ENCODE measurements around the gene NXF2.
"Not testable (repeated sequence)": the region's sequence is repeated elsewhere in the genome, so short reads cannot be mapped to it uniquely, and the experiment has no call there.

NXF2 gene, protein sequence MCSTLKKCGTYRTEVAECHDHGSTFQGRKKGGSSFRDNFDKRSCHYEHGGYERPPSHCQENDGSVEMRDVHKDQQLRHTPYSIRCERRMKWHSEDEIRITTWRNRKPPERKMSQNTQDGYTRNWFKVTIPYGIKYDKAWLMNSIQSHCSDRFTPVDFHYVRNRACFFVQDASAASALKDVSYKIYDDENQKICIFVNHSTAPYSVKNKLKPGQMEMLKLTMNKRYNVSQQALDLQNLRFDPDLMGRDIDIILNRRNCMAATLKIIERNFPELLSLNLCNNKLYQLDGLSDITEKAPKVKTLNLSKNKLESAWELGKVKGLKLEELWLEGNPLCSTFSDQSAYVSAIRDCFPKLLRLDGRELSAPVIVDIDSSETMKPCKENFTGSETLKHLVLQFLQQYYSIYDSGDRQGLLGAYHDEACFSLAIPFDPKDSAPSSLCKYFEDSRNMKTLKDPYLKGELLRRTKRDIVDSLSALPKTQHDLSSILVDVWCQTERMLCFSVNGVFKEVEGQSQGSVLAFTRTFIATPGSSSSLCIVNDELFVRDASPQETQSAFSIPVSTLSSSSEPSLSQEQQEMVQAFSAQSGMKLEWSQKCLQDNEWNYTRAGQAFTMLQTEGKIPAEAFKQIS

DNA sequence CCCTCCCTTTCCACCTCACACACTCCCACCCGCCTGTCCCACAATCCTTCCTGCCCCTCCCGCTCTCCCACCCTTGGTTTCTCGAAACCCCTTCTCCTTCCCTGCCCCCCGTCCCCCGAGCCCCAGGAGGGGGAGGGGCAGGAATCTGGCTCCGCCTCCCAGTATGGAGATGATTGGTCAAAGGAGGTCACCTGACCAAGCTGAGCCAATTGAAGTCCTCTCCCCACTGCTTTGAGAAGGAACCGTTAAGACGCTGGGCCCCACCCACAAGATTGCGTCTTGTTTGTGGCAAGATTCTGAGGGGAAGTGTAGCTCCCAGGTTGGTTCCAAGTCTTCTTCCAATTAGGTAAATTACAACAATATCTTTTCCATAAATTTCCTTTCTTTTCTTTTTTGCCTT is at the start of gene NXF2:
TSS of gene NXF2 (plus strand) at position 275 of the 400 bp plus-strand sequence. CDS start 59,912 bp downstream, outside the sequence.
- DNase-seq: not testable (repeated sequence)

DNA sequence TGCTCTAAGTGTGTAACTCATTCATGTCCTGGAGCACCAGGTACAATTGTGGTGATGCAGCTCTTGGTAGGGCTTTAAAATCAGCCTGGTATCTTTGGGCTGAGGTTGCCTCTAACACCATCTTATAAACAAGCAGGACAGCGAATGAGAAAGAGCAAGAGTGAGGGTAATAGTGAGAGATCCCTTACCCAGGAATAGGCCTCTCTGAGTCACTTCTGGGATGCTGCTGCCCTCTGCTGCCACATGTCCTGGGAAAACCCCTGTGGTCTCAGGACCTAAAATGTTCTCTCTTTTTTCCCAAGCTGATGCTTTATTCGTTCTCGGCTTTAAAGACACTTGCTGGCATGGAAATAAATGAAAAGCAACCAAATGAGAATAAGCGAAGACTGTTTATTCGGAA is 39.0 kb upstream of the NXF2 start:
- DNase-seq: not testable (repeated sequence)

DNA sequence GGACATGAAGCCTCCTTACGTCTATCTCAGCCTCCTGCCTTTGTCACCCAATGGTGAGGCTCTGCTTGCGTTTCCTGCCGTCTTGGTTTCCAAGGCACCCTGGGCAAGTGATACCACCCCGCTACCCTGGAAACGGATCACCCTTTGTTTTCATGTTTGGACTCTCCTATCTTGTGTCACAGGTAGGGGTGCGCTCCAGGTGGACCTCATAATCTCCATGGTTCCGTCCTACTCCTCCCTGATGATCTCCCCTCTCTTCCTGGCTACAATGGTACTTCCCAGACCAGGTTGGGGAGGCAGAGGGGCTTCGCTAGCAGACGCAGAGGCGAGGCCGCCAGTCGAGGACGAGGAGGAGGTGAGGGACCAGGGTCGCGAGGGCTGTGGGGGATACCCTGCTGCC is 32.0 kb upstream of the NXF2 start, which contains the start of gene TCP11X1:
TSS of gene TCP11X1 (plus strand) at position 316 of the 400 bp plus-strand sequence.
- not testable (repeated sequence) for DNase-seq

GRCh38 chrX:102216497-102216896 is 30.5 kb upstream of the NXF2 start:
- DNase-seq: not testable (repeated sequence)

GRCh38 chrX:102235678-102236077 is 11.3 kb upstream of the NXF2 start:
- DNase-seq: not testable (repeated sequence)

GRCh38 chrX:102240265-102240664 is 6.7 kb upstream of the NXF2 start:
- DNase-seq: not testable (repeated sequence)

- not testable (repeated sequence) for DNase-seq
Observed at GRCh38 chrX:102272231-102272630, 25.3 kb downstream of the NXF2 start.

DNA sequence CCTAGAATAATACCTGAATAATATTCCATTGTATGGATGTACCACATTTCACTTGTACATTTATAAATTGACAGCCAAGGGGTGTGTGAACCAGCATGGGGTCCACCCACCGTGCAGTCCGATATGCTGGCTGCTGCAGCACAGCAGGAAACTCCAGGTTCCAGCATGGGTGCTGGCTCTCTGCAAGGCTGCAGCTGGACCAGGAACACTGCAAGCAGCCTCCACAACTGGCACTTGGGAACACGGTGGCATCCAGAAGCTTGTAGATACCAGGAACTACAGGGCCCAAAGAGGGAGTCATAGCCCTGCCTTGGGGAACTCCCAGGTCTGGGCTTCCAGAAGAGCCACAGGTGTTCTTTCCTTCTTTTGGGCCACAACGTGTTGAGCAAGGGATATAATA is 91.2 kb downstream of the NXF2 start:
- no peak for DNase-seq

DNA sequence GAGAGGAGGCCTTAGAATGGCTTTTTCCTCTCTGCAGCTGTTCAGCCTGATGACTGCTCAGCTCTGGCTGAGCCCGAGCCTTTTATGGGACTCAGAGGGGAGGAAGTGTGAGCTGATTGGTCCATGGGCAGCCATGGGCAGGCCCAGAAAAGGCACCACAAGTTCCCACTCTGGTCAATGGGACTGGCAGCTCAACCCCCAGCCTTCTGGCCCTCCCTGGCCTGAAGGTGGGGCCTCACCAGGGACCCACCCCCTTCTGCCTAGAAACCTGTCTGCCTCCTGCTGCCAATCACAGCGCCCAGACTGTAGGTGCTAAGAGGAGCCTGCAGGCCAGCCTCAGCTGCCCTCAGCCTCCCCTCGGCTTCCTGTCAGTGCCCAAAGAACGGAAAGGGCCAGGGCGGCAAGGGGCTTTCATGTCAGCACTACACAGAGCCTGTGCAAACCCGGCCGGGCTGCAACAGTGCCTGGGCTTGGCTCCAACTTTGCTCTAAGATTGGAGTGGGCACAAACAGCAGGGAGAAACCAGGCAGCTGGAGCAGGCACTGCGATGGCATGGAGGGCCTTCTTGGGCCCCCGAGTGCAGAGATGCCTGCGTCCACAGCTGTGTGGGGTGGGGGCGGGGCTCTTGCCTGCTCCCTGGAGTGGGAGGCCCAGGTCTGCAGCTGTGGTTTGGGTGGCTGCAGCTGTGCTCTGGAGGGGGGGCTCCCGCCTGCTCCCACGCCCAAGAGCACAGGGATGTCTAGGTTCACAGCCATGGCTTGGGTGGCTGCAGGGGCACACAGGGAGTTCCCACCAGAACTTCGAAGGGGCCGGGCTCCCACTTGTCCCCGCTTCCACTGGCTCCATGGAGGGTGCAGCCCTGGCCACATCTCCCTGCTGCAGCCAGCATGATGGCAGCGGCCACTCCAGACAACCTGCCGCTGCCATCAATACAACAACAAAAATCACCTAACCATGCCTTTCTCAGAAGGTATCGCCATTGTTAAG is 92.6 kb downstream of the NXF2 start:
- DNase-seq: no peak

- DNase-seq: no peak
Observed at GRCh38 chrX:102341867-102342266, 94.9 kb downstream of the NXF2 start.

DNA sequence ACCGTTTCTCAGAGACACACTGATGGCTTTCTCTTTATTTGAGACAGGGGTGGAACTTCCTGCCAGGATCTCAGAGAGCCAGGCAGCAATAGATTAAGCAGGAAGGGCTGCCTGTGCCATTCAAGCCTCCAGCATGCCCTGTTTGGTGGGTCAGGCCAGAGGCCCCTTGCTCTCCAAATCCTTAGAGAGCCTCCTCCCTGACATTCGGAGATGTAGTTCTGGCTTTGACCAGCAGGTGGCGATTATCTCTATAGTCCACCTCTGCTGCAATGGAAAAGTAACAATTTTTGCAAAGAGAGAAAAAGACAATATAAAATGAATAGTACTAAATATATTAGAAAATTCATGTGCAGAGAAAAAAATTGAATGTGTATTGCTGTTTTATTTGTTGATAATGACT is 98.9 kb downstream of the NXF2 start:
- DNase-seq: no peak
